MM.1S (cell line): ENCODE data around the gene VSTM2L.

Experiments used
- EZH2 ChIP-seq: fragments of 300-600 bp; sonication (generic); optimal IDR thresholded peaks from 2 replicates; pipeline ENCODE3; 2017; ENCODE audit warnings: low read depth, mild to moderate bottlenecking, antibody characterized with exemption, low read length, mixed read lengths
- EZH2phosphoT487 ChIP-seq: fragments of 300-600 bp; sonication (generic); IDR thresholded peaks from 2 replicates; pipeline ENCODE4 v1.6.1; 2018; ENCODE audit warnings: antibody characterized with exemption, low read length
- TF ChIP-seq, protein P1 (sequence below): fragments of 300-600 bp; sonication (generic); IDR thresholded peaks from 2 replicates; pipeline ENCODE4 v1.5.1; 2016; ENCODE audit warnings: antibody characterized with exemption, low read length, mixed read lengths

DNA sequence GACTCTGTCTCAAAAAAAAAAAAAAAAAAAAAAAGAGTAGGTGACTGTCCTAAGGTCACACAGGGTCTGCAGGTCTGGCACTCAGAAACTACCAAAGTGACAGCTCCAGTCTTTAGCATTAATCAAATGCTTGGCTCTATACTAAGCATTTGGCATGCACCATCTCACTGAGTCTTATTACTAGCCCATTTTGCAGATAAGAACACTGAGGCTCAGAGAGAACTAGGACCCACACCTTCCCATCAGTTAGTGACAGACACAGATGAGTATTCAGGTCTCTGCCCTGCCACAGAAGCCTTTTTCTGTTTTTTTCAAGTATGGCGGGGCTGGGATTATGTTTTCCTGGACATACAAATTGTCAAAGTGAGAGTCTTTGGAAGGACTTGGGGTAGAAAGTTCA is 23.1 kb upstream of the VSTM2L start:
- TF ChIP-seq, protein P1, sequence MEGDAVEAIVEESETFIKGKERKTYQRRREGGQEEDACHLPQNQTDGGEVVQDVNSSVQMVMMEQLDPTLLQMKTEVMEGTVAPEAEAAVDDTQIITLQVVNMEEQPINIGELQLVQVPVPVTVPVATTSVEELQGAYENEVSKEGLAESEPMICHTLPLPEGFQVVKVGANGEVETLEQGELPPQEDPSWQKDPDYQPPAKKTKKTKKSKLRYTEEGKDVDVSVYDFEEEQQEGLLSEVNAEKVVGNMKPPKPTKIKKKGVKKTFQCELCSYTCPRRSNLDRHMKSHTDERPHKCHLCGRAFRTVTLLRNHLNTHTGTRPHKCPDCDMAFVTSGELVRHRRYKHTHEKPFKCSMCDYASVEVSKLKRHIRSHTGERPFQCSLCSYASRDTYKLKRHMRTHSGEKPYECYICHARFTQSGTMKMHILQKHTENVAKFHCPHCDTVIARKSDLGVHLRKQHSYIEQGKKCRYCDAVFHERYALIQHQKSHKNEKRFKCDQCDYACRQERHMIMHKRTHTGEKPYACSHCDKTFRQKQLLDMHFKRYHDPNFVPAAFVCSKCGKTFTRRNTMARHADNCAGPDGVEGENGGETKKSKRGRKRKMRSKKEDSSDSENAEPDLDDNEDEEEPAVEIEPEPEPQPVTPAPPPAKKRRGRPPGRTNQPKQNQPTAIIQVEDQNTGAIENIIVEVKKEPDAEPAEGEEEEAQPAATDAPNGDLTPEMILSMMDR: no peak
- TF ChIP-seq EZH2 (no peak), EZH2phosphoT487 (no peak)
